Hepatocyte (in vitro differentiated cells): ENCODE measurements around the gene SRRT. TPM values are rescaled to one million over a fixed set of nuclear protein-coding genes. Genes with fewer than 3 reads are reported as not detected.

Experiments used
- DNase-seq: peaks from one replicate; pipeline ENCODE4 v3.0.0-alpha.2; 2016; ENCODE audit warnings: low spot score
- H2AFZ ChIP-seq: fragments of 200-600 bp; sonication (generic); 2 replicates; pipeline ENCODE4 v1.6.0; 2016; ENCODE audit warnings: antibody characterized with exemption, mild to moderate bottlenecking
- H3K27ac ChIP-seq: fragments of 200-600 bp; sonication (generic); 2 replicates; pipeline ENCODE4 v1.5.1; 2016; ENCODE audit warnings: mild to moderate bottlenecking
- H3K27me3 ChIP-seq: fragments of 200-600 bp; sonication (generic); 2 replicates; pipeline ENCODE4 v1.6.1; 2016
- H3K36me3 ChIP-seq: fragments of 200-600 bp; sonication (generic); replicated peaks from 2 replicates; pipeline ENCODE4 v1.5.1; 2016; ENCODE audit warnings: low read depth; ENCODE audit not compliant: insufficient read depth
- H3K4me1 ChIP-seq: fragments of 200-600 bp; sonication (generic); 2 replicates; pipeline ENCODE4 v1.5.1; 2016; ENCODE audit warnings: mild to moderate bottlenecking, moderate library complexity; ENCODE audit not compliant: insufficient read depth
- H3K4me2 ChIP-seq: fragments of 200-600 bp; sonication (generic); 2 replicates; pipeline ENCODE4 v1.6.0; 2016
- H3K4me3 ChIP-seq: fragments of 200-600 bp; sonication (generic); 2 replicates; pipeline ENCODE4 v1.5.1; 2016; ENCODE audit warnings: mild to moderate bottlenecking
- H3K79me2 ChIP-seq: fragments of 200-600 bp; sonication (generic); 2 replicates; pipeline ENCODE4 v1.6.0; 2017; ENCODE audit warnings: mild to moderate bottlenecking
- H3K9me2 ChIP-seq: fragments of 200-600 bp; sonication (generic); replicated peaks from 2 replicates; pipeline ENCODE4 v1.6.0; 2017; ENCODE audit warnings: mild to moderate bottlenecking; ENCODE audit not compliant: insufficient read depth
- H3K9me3 ChIP-seq: fragments of 200-600 bp; sonication (generic); 2 replicates; pipeline ENCODE4 v1.5.1; 2016; ENCODE audit warnings: low read depth, mild to moderate bottlenecking
- H4K20me1 ChIP-seq: fragments of 200-600 bp; sonication (generic); 2 replicates; pipeline ENCODE4 v1.6.0; 2016; ENCODE audit warnings: mild to moderate bottlenecking; ENCODE audit not compliant: insufficient read depth, poor library complexity, severe bottlenecking
- EZH2 ChIP-seq: fragments of 200-600 bp; sonication (generic); IDR thresholded peaks from 2 replicates; pipeline ENCODE4 v1.6.1; 2016; ENCODE audit warnings: antibody characterized with exemption, mild to moderate bottlenecking, borderline replicate concordance
- EZH2phosphoT487 ChIP-seq: fragments of 200-600 bp; sonication (generic); IDR thresholded peaks from one replicate; pipeline ENCODE4 v1.6.1; 2018; ENCODE audit warnings: antibody characterized with exemption, mild to moderate bottlenecking, low read depth, moderate library complexity; ENCODE audit not compliant: unreplicated experiment, severe bottlenecking
- WGBS: methylation state at CpG from one replicate; pipeline ENCODE4 v1.1.6; 2016; ENCODE audit warnings: low lambda C conversion rate; ENCODE audit errors: missing lambda C conversion rate; 5-methylcytosine and 5-hydroxymethylcytosine counted together
- polyA plus RNA-seq: library from polyadenylated mRNA; unstranded; fragments of >200 nt; fragmentation: Nextera tagmentation; extraction: Ambion mirVana; gene quantifications from 2 replicates; pipeline ENCODE4 v1.2.1, GENCODE V29; 2016
- total RNA-seq: library from RNA; depleted of rRNA; stranded (reverse); fragments of >200 nt; gene quantifications from 2 replicates; pipeline ENCODE4 v1.2.3, GENCODE V29; 2014
- TF ChIP-seq, protein P1 (sequence below): fragments of 200-600 bp; sonication (generic); IDR thresholded peaks from 2 replicates; pipeline ENCODE4 v1.5.1; 2016; ENCODE audit warnings: antibody characterized with exemption, mild to moderate bottlenecking; ENCODE audit not compliant: poor library complexity

Gene SRRT
- total and polyA plus RNA-seq, 2 experiments from 2014 or later, result 49.1 to 91.7 TPM

DNA sequence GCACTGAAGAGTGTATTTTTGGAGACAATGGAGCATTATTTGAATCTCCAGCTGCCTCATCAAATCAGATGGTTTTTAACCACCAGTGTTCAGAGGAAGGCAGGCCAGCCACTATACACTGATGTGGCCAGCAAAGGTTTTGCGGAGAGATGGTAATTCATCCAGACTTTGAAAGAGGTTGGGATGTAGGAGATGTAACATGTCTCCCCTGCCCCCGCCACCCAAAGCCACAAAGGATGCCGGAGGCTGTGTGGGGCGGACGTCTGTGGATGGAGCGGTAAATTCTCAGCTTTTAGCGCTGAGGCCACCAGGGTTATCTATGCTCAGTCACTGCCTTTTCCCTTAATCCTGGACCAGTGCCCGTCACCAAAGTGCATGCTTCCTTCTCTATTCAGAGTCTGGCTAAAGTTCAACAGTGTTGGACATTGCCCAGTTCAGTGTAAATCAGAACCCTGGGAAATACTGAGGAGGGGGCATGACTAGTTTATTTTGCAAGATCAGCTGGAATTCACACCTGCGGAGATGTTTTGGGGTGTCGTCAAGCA, 11.4 kb upstream of the SRRT start:
- H3K27ac ChIP-seq, result no peak overlapping the region
- H3K4me3 ChIP-seq, result no peak overlapping the region
- no peak overlapping the region for H3K4me2 ChIP-seq
- TF ChIP-seq EZH2 (no peak), EZH2phosphoT487 (no peak)
- TF ChIP-seq, protein P1, sequence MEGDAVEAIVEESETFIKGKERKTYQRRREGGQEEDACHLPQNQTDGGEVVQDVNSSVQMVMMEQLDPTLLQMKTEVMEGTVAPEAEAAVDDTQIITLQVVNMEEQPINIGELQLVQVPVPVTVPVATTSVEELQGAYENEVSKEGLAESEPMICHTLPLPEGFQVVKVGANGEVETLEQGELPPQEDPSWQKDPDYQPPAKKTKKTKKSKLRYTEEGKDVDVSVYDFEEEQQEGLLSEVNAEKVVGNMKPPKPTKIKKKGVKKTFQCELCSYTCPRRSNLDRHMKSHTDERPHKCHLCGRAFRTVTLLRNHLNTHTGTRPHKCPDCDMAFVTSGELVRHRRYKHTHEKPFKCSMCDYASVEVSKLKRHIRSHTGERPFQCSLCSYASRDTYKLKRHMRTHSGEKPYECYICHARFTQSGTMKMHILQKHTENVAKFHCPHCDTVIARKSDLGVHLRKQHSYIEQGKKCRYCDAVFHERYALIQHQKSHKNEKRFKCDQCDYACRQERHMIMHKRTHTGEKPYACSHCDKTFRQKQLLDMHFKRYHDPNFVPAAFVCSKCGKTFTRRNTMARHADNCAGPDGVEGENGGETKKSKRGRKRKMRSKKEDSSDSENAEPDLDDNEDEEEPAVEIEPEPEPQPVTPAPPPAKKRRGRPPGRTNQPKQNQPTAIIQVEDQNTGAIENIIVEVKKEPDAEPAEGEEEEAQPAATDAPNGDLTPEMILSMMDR, result no peak
- H4K20me1 ChIP-seq, result no peaks in the 10 kb centered on the region
- 87% methylated on average over 10 of the region's 10 CpGs for WGBS
- no peaks in the 10 kb centered on the region for H3K27me3 ChIP-seq
- H3K9me3 ChIP-seq, result no peaks in the 10 kb centered on the region
- no peaks in the 10 kb centered on the region for H3K36me3 ChIP-seq
- DNase-seq, result no peak
- H3K4me1 ChIP-seq, result peaks cover 9% of the 10 kb centered on the region
- H2AFZ ChIP-seq, result no peak overlapping the region
- no peaks in the 10 kb centered on the region for H3K9me2 ChIP-seq
- H3K79me2 ChIP-seq, result peaks cover 19% of the 10 kb centered on the region

- TF ChIP-seq, protein P1, result no peak
- no peak for TF ChIP-seq EZH2phosphoT487
- TF ChIP-seq EZH2, result no peak
- Histone ChIP-seq H3K9me3 (no peaks in the 10 kb centered on the region), H3K79me2 (peaks cover 28% of the 10 kb centered on the region), H3K4me2 (no peak overlapping the region), H3K9me2 (no peaks in the 10 kb centered on the region), H3K4me3 (no peak overlapping the region), H2AFZ (no peak overlapping the region), H3K36me3 (no peaks in the 10 kb centered on the region), H3K4me1 (peaks cover 14% of the 10 kb centered on the region), H4K20me1 (no peaks in the 10 kb centered on the region), H3K27ac (no peak overlapping the region), H3K27me3 (no peaks in the 10 kb centered on the region)
- no peak for DNase-seq
- 94% methylated on average over 12 of the region's 12 CpGs for WGBS
Measured at GRCh38 chr7:100864263-100864845, 10.5 kb upstream of the SRRT start.

DNA sequence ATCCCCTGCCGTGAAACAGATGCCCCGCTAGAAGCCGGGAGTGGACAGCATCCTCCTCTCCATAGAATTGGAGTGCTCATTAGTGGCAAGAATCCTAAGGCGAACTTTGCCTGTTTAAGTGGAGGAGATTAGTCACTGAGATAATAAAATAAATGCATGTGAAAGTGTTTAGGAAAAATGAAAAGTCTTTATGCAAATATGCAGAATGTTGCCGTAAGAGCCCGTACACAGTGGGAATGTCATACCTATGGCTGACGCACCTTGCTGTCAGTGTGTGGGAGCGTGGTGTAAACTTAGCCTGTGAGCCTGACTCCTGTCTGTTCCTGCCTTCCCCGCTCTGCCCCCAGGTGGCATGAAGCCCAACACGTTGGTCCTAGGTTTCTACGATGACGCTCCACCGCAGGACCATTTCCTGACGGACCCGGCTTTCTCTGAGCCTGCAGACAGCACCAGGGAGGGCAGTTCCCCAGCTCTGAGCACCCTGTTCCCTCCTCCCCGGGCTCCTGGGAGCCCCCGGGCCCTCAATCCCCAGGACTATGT, 9.5 kb upstream of the SRRT start:
- H4K20me1 ChIP-seq, result no peaks in the 10 kb centered on the region
- 87% methylated on average over 17 of the region's 17 CpGs for WGBS
- no peaks in the 10 kb centered on the region for H3K36me3 ChIP-seq
- no peak for DNase-seq
- no peak overlapping the region for H3K4me3 ChIP-seq
- no peak overlapping the region for H2AFZ ChIP-seq
- H3K9me3 ChIP-seq, result no peaks in the 10 kb centered on the region
- H3K4me1 ChIP-seq, result peaks cover 14% of the 10 kb centered on the region
- TF ChIP-seq EZH2 (no peak), EZH2phosphoT487 (no peak)
- TF ChIP-seq, protein P1, result no peak
- H3K27me3 ChIP-seq, result no peaks in the 10 kb centered on the region
- H3K27ac ChIP-seq, result peak overlapping the region; percentile 21
- H3K9me2 ChIP-seq, result no peaks in the 10 kb centered on the region
- peaks cover 33% of the 10 kb centered on the region for H3K79me2 ChIP-seq
- no peak overlapping the region for H3K4me2 ChIP-seq
